ENCODE measurements around the gene MDFIC. TPM values are rescaled to one million over a fixed set of nuclear protein-coding genes. Genes with fewer than 3 reads are reported as not detected.

Gene MDFIC
- total and polyA plus RNA-seq, 2 of the 4 experiments (the other 2 are of a cell fraction): 16.9 to 35.0 TPM

DNA sequence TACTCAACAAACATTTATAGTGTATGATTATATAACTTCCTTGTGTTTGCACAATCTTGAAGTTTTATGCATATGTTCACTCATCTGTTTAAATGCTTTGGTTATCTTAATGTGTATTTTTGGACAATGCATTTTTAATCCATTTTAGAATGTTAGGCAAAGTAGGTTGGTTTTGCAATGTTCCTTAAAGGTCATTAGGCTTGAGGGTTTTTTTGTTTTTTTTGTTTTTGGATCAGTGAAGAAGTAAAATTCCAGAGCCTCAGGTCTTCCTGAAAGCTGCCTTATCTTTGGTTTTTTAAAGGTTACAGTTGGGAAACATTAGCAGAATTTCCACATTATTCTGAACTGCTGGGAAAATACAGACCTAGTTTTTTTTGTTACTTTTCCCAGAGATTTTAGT, 12.8 kb downstream of the MDFIC start:
- H2BK5ac ChIP-seq (ENCODE audit: low read depth, low read length, poor library complexity, severe bottlenecking): peak overlapping the region; percentile 35
- DNase-seq (no peak), ATAC-seq (ENCODE audit: low read depth) (no peak)
- no peak overlapping the region for H3K56ac ChIP-seq (ENCODE audit: extremely low read depth, insufficient read depth, low read length)
- H3K4ac ChIP-seq (ENCODE audit: low read depth, low read length): no peak overlapping the region
- H2BK15ac ChIP-seq (ENCODE audit: low read depth, low read length): no peak overlapping the region
- H3K9me3 ChIP-seq (ENCODE audit: control insufficient read depth, insufficient read depth, low read length): no peaks in the 10 kb centered on the region
- no peak overlapping the region for H2BK120ac ChIP-seq (ENCODE audit: low read depth, low read length)
- H4K8ac ChIP-seq (ENCODE audit: low read depth in 2 of 2, low read length in 2 of 2): no peak overlapping the region
- H4K20me1 ChIP-seq (ENCODE audit: insufficient read depth, low read length): peaks cover 6% of the 10 kb centered on the region; the same call in 1 of the 2 replicates
- no TSS peak for BruUV-seq (replicated peaks)
- H4K91ac ChIP-seq (ENCODE audit: insufficient read depth, low read depth, low read length): no peak overlapping the region
- H2AFZ ChIP-seq (replicated peaks; ENCODE audit: low read length, poor library complexity): no peak overlapping the region
- no peak overlapping the region for H2AK9ac ChIP-seq (replicated peaks; ENCODE audit: low read depth, low read length, poor library complexity)
- H3K14ac ChIP-seq (replicated peaks; ENCODE audit: low read depth, low read length): no peak overlapping the region
- H3K9ac ChIP-seq (ENCODE audit: low read depth, low read length): no peak overlapping the region
- peaks cover 5% of the 10 kb centered on the region; the same call in 1 of the 2 replicates for H3K4me1 ChIP-seq (ENCODE audit: control insufficient read depth, insufficient read depth, low read length)
- peaks cover 19 to 44% of the 10 kb centered on the region in 2 experiments for H3K79me1 ChIP-seq (ENCODE audit: low read depth in 1 of 2, low read length in 2 of 2)
- no peak overlapping the region for H3K23ac ChIP-seq (ENCODE audit: low read depth, low read length)
- POLR2A ChIA-PET (ENCODE audit: unreplicated experiment): no interaction called here
- H3K27ac ChIP-seq (ENCODE audit: insufficient read depth, low read length): peak overlapping the region; percentile 20; the same call in 1 of the 2 replicates
- H3K36me3 ChIP-seq (ENCODE audit: control insufficient read depth, insufficient read depth, low read length): peaks cover 2% of the 10 kb centered on the region; the same call in 1 of the 2 replicates
- peaks cover 3% of the 10 kb centered on the region for H3K9me1 ChIP-seq (ENCODE audit: insufficient read depth, low read length)
- intact Hi-C loops (cut with micrococcal nuclease): no loop called here
- no peak overlapping the region for H3K18ac ChIP-seq (ENCODE audit: low read depth, low read length)
- H3K27me3 ChIP-seq (ENCODE audit: control insufficient read depth, insufficient read depth, low read length): no peaks in the 10 kb centered on the region
- no peak overlapping the region for H2BK20ac ChIP-seq (ENCODE audit: low read depth, low read length)
- dilution Hi-C loops (cut with HindIII; ENCODE audit: low sequenced_read_pairs, unreplicated experiment): no loop called here
- in situ Hi-C loops (cut with MboI; ENCODE audit: low sequenced_read_pairs): no loop called here
- CTCF ChIA-PET: no interaction called here
- no peak overlapping the region for H3K4me2 ChIP-seq (ENCODE audit: low read depth, low read length)
- no peak overlapping the region for H3K4me3 ChIP-seq (ENCODE audit: insufficient read depth, low read depth, low read length)
- H2AK5ac ChIP-seq (ENCODE audit: low read depth, low read length): no peak overlapping the region
- H4K5ac ChIP-seq (ENCODE audit: low read depth, low read length): no peak overlapping the region
- TF ChIP-seq, protein P1, sequence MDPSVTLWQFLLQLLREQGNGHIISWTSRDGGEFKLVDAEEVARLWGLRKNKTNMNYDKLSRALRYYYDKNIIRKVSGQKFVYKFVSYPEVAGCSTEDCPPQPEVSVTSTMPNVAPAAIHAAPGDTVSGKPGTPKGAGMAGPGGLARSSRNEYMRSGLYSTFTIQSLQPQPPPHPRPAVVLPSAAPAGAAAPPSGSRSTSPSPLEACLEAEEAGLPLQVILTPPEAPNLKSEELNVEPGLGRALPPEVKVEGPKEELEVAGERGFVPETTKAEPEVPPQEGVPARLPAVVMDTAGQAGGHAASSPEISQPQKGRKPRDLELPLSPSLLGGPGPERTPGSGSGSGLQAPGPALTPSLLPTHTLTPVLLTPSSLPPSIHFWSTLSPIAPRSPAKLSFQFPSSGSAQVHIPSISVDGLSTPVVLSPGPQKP (IDR thresholded peaks at IDR 0.05; ENCODE audit: borderline replicate concordance, low read depth, low read length): no peak
- TF ChIP-seq SMC3 (IDR thresholded peaks at IDR 0.05; ENCODE audit: low read depth, low read length): no peak
- no peak for TF ChIP-seq BHLHE40 (IDR thresholded peaks at IDR 0.05; ENCODE audit: low read depth, low read length)
- TF ChIP-seq RCOR1 (IDR thresholded peaks at IDR 0.05; ENCODE audit: insufficient replicate concordance, low read length): no peak
- no peak for TF ChIP-seq RFX5 (IDR thresholded peaks at IDR 0.05; ENCODE audit: low read depth, low read length)
- no peak for TF ChIP-seq CHD1 (IDR thresholded peaks at IDR 0.05; ENCODE audit: low read depth, low read length)
- no peak for TF ChIP-seq NFE2L2 (IDR thresholded peaks at IDR 0.05; ENCODE audit: low read depth, low read length)
- no peak for TF ChIP-seq MAZ (IDR thresholded peaks at IDR 0.05; ENCODE audit: borderline replicate concordance, low read depth, low read length)
- TF ChIP-seq, protein P2, sequence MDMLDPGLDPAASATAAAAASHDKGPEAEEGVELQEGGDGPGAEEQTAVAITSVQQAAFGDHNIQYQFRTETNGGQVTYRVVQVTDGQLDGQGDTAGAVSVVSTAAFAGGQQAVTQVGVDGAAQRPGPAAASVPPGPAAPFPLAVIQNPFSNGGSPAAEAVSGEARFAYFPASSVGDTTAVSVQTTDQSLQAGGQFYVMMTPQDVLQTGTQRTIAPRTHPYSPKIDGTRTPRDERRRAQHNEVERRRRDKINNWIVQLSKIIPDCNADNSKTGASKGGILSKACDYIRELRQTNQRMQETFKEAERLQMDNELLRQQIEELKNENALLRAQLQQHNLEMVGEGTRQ (IDR thresholded peaks at IDR 0.05; ENCODE audit: low read depth, low read length): no peak
- no peak for TF ChIP-seq CEBPB (IDR thresholded peaks at IDR 0.05; ENCODE audit: low read depth, low read length)
- TF ChIP-seq, protein P3, sequence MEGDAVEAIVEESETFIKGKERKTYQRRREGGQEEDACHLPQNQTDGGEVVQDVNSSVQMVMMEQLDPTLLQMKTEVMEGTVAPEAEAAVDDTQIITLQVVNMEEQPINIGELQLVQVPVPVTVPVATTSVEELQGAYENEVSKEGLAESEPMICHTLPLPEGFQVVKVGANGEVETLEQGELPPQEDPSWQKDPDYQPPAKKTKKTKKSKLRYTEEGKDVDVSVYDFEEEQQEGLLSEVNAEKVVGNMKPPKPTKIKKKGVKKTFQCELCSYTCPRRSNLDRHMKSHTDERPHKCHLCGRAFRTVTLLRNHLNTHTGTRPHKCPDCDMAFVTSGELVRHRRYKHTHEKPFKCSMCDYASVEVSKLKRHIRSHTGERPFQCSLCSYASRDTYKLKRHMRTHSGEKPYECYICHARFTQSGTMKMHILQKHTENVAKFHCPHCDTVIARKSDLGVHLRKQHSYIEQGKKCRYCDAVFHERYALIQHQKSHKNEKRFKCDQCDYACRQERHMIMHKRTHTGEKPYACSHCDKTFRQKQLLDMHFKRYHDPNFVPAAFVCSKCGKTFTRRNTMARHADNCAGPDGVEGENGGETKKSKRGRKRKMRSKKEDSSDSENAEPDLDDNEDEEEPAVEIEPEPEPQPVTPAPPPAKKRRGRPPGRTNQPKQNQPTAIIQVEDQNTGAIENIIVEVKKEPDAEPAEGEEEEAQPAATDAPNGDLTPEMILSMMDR (conservative IDR thresholded peaks at IDR 0.05; ENCODE audit: low read depth, low read length): no peak

Measured in IMR-90 (cell line).